Hematopoietic multipotent progenitor cell (in vitro differentiated cells): Measurements from ENCODE around the gene PLEKHD1. TPM values are rescaled to one million over a fixed set of nuclear protein-coding genes. Genes with fewer than 3 reads are reported as not detected.
"Not testable (repeated sequence)": the region's sequence is repeated elsewhere in the genome, so short reads cannot be mapped to it uniquely, and the experiment has no call there.

ENCODE experiments used
- DNase-seq, 3 donors: peaks; one replicate each; pipeline ENCODE4 v3.0.0-alpha.2; 2011 to 2015; ENCODE audit warnings: low read depth in 2 of 3, low spot score in 2 of 3
- total RNA-seq: library from RNA; depleted of rRNA; stranded (reverse); fragments of >200 nt; gene quantifications from one replicate; pipeline ENCODE4 v1.2.3, GENCODE V29; 2012

Gene PLEKHD1
- total RNA-seq, 1 donor, result under 0.01 TPM

GRCh38 chr14:69480136-69480535, 4.4 kb upstream of the PLEKHD1 start:
- DNase-seq, result no peak

GRCh38 chr14:69481815-69482568, 2.5 kb upstream of the PLEKHD1 start:
- no peak for DNase-seq

- peak in 1 of 3 donors; percentile 16 for DNase-seq
These were observed 624 bp upstream of the PLEKHD1 start for GRCh38 chr14:69483765-69484443.

- no peak for DNase-seq
These were observed 760 bp downstream of the PLEKHD1 start for GRCh38 chr14:69485315-69485660.

- DNase-seq, result no peak
These were observed 1.2 kb downstream of the PLEKHD1 start for GRCh38 chr14:69485701-69486100.

- no peak for DNase-seq
These were observed 2.7 kb downstream of the PLEKHD1 start for GRCh38 chr14:69487226-69487625.

GRCh38 chr14:69487771-69488170, 3.2 kb downstream of the PLEKHD1 start:
- DNase-seq, result no peak

GRCh38 chr14:69489495-69489894, 5.0 kb downstream of the PLEKHD1 start:
- DNase-seq, result no peak

GRCh38 chr14:69490219-69490918, 5.8 kb downstream of the PLEKHD1 start:
- DNase-seq, result no peak

GRCh38 chr14:69491193-69491592, 6.7 kb downstream of the PLEKHD1 start:
- no peak for DNase-seq

- DNase-seq, result no peak
These were observed 8.5 kb downstream of the PLEKHD1 start for GRCh38 chr14:69493038-69493437.

GRCh38 chr14:69493791-69494190, 9.3 kb downstream of the PLEKHD1 start:
- no peak for DNase-seq

- no peak for DNase-seq
These were observed 10.9 kb downstream of the PLEKHD1 start for GRCh38 chr14:69495341-69495921.

- not testable (repeated sequence) for DNase-seq
These were observed 13.3 kb downstream of the PLEKHD1 start for GRCh38 chr14:69497866-69498265.

- DNase-seq, result not testable (repeated sequence)
These were observed 13.8 kb downstream of the PLEKHD1 start for GRCh38 chr14:69498286-69498685.

GRCh38 chr14:69499436-69499835, 14.9 kb downstream of the PLEKHD1 start:
- DNase-seq, result no peak

- no peak for DNase-seq
These were observed 15.6 kb downstream of the PLEKHD1 start for GRCh38 chr14:69500096-69500495.

GRCh38 chr14:69500736-69501135, 16.2 kb downstream of the PLEKHD1 start:
- no peak for DNase-seq

GRCh38 chr14:69501423-69501838, 16.9 kb downstream of the PLEKHD1 start:
- no peak for DNase-seq

- no peak for DNase-seq
These were observed 20.2 kb downstream of the PLEKHD1 start for GRCh38 chr14:69504775-69505174.
